Endometrium (tissue), 2 donors: ENCODE data around the gene ZNF578.
"Not testable (repeated sequence)": the region's sequence is repeated elsewhere in the genome, so short reads cannot be mapped to it uniquely, and the experiment has no call there.

Experiments used
- FAIRE-seq: peaks from 2 replicates; lab custom pipeline; 2012; peaks lifted over from hg19 to GRCh38; lab: Jason Lieb, UNC
- donor health status: control.
- donor health status: control.

The ZNF578 gene

DNA sequence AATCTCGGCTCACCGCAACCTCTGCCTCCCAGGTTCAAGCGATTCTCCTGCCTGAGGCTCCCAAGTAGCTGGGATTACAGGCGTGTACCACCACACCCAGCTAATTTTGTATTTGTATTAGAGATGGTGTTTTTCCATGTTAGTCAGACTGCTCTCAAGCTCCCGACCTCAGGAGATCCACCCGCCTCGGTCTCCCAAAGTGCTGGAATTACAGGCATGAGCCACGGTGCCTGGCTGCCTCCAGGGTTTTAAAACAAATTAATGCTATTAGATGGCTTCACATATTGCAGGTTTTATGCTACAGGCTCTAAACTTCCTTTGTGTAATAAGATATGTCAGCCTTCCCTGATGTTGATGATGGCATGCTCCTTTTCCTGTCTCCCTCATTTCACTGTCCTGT lies 108.3 kb downstream of the ZNF578 start:
- not testable (repeated sequence) for FAIRE-seq
